ENCODE results near the gene CENPU.
"Not testable (repeated sequence)": the region's sequence is repeated elsewhere in the genome, so short reads cannot be mapped to it uniquely, and the experiment has no call there.

The CENPU gene

DNA sequence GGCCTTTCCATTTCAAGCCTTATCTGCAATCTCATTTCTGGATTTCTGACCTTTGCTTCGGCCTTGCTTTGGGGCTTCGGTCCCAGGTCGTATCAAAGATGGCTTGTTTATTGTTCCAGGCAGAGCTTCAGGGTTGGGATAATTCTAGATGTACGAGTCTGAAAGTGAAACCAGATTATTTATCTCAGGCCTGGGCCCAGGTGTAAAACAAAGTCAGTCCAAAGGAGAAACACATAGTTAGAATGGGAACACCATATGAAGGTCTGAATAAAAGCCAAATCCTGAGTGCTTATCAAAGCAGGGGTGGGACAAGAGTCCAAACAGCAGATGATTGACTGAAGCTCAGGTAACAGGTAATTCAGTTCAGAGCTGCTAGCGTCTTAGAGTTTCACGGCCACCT, 67.2 kb downstream of the CENPU start:
- DNase-seq (no peak), ATAC-seq (no peak)

DNA sequence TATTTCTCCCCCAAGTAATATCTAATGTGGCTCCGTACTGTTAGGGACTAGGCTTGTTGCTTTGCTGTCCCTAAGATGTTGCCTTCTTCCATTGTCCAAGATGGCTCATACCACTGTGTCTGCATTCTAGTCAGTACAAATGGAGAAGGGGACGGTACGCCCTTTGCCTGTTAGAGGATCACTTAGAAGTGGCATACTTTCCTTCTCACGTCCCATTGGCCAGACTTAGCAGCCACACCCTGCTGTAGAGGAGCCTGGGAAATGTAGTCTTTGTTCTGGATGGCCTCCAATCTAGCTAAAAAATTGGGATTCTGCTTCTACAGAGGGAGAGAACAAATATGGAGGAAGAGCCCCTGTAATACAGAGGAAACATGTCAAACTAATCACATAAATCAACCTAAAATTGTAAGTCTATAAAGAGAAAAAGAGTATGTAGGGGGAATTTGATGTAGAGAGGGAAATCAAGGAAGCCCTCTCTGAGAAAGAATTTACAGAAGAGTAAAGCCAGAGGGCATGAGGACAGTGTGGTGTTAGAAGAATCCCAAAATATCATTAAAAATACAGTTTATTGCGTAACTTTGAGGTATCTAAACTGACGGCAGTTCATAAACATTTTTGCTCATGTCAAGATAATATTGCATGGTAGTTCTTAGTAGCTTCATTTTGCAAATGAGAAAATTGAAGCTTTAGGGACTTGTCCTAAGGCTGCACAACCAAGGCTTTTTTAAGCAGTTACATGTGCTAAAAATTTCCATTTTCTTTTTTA, 69.3 kb downstream of the CENPU start:
- ATAC-seq (peak; percentile 36), DNase-seq (no peak)

DNA sequence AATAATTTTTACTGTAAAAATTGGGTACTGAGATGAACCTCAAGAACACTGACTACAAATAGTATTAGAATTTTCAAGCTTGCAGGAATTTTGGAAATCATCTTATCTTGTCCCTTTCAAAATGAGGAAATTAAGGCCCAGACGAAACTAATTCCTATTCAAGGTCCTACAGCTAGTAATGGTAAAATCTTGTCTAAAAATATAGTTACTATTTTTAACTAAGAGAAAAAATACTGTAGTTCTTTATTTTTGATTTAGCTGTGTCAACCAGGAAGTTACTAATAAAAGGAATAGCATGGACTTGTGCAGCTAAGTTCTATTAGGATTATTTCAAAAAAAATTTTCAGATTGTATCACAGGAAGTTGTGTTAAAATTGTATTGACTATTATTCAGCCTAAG, 71.7 kb downstream of the CENPU start:
- ATAC-seq = no peak
- DNase-seq = no peak

DNA sequence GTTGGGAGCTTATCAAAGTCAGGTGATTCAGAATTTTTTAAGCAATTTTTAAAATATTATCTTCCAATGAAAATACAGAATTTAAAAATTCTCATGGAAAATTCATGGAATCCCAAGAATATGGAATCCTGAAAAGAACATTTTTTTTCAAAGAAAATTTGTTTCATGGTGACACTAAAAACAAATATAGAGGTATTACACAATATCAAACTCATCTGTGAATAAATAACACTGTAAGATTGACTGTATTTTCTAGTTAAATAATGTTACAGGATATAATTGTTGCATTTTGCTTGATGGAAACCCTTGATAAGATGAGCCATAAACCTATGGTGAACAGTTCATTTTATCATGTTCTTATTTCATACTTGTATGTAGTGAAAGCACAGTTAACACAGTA, 72.9 kb downstream of the CENPU start:
- DNase-seq = no peak

DNA sequence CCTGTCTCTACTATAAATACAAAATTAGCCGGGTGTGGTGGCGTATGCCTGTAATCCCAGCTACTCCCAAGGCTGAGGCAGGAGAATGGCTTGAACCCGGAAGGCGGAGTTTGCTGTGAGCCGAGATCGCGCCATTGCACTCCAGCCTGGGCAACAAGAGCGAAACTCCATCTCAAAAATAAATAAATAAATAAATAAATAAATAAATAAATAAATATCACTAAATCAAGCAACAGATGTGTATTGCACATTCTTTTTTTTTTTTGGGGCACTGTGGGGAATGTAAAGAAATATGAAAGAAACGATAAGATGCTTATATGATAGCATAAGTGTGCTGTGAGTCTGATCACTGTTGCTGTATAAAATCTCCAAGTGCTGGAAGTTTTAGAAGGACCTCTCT, 76.1 kb downstream of the CENPU start:
- not testable (repeated sequence) for DNase-seq, ATAC-seq

More for the DNA sequence above, 72.9 kb downstream of the CENPU start:
- ATAC-seq = no peak

DNA sequence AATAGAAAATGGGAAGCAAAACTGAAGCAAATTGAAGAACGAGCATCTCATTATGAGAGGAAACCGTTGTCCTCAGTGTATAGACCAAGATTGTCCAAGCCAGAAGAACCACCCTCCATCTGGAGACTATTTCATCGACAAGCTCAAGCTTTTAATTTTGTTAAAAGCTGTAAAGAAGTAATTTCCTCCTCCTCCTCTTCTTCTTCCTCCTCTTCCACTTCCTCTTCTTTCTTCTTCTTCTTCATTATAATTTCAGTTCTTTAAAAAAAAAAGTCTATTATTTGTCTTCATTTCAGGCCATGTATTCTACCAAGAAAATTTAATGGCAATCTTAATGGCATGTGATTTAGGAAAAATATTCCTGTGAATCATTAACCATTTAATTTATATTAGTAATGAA, 76.8 kb downstream of the CENPU start:
- DNase-seq = no peak
- no peak for ATAC-seq

DNA sequence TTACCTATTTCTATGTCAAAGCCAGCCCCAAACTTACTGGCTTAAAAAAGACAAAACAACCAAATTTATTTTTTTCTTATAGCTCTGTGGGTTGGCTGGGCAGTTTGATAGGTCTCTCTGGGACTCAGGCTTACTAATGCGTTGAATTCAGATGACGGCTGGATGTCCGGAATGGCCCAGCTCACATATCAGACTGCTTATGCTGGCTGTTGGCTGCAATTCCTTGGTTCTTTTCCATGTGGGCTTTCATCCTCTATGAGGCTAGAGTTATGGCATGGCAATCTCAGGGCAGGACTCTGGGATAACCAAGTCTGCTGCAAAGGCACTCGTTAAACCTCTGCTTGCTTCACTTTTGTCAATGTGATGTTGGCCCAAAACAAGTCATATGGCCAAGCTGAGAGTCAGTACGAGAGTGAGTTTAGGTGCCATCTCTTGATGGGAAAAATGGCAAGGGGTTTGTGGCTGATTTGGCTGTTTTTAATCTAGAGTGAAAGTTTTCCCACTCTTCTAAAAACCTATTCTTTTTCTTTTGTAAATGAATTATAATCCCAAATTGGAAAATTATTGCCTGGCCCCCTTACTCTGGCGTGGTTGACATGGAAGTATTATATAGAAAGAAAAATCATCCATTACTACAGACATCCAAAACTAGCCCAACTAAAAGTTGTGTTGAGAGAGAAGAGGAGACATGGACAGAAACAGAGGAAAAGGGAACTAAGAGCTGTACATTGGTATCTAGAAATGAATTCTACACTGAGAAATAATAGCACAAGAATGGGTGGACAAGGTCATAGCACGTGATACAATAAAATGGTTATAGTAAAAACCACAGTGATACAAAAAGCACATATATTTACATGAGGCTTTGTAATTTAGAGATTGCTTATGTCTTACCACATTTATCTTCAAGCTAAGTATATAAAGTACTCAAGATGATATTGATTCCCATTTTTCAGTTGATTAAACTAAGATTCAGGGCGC, 77.7 kb downstream of the CENPU start:
- DNase-seq (no peak), ATAC-seq (no peak)

DNA sequence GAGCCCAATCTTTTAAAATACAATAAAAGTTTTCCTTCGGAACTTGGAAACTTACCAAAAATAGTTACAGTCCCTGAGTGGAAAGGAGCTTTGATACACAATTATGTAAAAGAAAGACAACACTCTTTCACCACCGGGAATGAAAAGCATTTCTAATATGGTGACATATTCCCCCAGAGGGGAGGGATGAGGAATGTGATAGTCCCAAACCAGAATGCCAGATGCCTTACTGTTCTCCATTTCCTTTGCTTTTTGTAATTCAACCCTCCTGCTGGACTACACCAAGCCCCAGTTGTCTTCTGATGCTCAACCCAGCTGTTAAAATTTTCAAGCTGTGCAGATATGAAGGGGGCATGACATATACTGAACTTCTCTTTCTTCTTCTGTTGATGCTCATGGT, 80.2 kb downstream of the CENPU start:
- ATAC-seq (no peak), DNase-seq (no peak)

DNA sequence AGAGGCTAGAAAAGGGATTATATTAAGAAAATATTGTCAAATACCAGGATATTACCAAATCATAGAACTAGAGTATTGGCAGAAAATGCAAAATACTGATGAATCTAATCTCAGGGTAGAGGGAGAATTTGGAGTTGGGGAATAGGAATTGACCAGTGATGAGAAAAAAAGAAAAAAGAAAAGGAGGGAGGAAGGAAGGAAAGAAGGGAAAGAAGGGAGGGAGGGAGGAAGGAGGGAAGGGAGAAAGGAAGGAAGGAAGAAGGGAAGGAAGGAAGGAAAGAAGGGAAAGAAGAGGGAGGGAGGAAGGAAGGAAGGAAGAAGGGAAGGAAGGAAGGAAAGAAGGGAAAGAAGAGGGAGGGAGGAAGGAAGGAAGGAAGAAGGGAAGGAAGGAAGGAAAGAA, 81.2 kb downstream of the CENPU start:
- not testable (repeated sequence) for DNase-seq, ATAC-seq

DNA sequence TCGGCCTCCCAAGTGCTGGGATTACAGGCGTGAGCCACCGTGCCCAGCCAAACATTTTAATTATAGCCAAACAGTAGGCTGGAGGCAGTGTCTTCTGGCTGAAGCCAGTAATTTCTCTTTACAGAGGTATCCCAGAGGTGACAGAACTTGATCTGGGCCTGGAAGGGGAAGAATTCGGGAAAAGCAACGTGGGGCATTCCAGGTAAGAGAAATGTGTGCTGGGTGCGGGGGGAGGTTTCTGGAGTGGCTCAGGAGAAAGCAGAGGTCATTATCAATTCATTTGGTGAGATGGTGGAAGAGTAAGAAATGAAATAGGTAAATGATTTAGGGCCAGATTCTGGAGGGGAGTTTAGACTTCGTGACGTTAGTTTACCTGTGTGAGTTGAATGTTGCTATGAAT, 82.0 kb downstream of the CENPU start:
- no peak for ATAC-seq
- no peak for DNase-seq

DNA sequence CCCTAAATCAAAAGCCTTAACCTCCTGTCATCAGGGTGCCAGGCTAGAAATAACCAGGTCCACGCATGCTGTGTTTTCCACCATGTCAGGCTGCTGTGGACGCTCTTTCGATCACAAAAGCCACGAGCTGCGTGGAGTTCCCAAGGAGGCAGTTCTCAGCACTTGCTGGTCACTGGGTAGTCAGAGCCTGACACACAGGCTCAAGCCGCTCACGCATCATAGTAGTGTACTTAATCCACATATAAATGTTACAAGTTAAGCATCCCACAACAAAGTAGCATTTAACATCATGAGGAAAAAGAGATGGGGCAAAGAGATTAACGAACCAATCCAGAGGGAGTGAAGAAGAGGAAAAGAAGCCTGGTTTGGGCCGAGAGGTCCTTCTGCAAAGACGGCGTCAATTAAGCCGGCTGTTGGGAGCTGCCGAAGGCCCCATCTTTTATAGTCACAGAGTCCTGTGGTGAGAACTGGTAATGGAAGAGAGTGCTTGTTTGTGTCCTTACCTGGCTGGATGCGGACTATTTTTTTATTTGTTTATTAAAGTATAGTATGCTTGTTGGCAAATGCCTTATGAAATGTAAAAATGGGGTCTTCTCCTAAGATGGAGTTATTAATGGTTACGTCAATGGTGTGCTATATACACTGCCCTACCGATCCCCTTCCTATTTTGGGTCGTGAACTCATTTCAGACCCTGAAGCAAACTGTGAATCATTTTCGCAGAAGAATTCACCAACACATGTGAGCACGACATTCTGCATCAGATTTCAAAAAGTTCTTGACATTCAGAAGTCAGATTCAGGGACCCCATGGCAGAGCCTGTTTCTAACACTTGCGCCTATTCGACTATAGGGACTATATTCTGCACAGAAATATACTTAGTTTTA, 83.7 kb downstream of the CENPU start:
- DNase-seq (peak; percentile 29), ATAC-seq (no peak)

DNA sequence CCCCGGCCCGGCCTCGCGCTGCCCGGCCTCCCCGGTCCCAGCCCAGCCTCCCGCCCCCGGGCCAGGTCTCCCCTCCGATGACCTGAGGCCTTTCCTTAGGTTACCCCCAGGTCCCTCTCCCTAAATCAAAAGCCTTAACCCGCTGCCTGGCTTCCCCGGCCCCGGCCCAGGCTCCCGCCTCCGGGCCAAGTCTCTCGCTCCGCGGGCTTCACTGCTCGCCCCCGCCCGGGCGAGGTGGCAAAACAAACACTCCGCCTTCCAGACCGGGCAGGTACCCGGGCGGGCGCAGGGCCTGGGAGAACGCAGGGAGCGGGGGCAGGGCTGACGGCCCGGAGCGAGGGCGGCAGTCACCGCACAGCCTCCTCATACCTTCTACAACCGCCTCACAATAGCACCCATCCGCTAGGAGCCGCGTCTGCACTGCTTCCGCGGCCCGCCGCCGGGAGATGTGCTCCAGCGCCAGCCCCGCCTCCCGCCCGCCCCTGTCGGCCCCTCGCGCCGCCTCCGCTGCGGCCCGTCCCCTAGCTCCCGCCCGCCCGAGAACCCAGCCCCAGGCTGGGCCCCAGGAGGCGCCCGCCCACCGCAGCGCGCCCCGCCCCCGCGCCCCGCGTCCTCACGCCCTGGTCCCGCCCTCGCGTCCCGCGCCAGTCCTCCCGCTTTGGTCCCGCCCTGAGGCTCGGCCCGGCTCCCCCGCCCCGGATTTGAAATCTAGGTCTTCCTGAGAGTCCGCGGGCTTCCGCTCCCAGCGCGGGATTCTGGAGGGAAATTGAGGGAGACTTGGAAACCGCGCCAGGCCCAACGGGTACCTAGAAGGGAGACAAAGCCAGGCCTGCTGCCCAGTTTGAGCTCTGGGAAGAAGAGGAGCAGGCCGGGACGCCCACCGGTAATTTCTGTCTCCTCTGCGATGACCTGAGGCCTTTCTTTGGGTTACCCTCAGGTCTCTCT, 84.6 kb downstream of the CENPU start, which contains the start of the genes CASP3 and PRIMPOL:
TSS of gene CASP3 (minus strand) at position 422 of the 945 bp plus-strand sequence. CDS start 10,994 bp downstream, outside the sequence.
TSS of gene PRIMPOL (plus strand) at position 713 of the 945 bp plus-strand sequence. CDS start 7,403 bp downstream, outside the sequence.
- ATAC-seq = peak; percentile 94
- peak; percentile 99 for DNase-seq

DNA sequence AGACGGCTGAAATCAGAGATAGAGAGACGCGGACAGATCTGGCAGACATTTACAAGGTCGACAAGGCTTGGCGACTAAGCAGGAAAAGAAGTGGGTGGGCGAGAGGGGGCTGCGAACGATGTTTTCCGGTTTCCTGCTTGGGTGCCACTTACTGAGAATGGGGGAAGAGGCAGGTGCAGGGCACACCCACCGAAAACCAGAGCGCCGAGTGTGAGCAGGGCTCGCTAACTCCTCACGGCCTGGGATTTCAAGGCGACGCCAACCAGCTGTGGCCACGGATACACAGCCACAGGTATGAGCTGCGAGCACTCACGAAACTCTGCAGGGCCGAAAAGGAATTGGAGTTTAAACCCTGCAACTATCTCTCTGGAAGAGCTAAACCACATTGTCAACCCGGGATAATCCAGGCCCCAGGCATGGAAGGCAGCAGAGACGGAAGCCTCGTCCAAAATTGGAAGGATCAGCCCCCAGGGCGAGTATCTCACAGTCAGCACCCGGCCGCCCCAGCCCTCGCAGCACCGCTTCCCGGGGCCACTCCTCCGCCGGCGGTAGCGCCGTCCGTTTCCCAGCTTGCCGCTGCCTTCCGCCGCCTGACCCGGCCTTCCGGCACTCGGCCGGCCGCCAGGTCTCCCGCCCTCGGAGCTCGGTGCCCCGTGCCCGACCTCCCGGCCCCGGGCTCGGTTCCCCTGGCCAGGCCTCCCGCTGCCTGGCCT, 85.4 kb downstream of the CENPU start:
- ATAC-seq = peak; percentile 16

DNA sequence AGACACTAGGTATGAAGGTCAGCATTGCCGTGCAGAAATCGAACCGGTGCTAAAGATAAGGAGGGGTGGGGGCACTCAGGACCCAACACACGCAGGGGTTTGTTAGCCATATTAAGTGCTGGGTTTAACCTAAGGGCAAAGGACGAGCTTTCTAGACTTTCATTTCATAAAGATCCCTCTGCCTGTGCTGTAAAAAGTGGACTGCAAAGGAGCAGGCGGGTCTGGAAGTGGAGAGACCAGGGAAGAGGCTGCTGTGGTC, 85.9 kb downstream of the CENPU start:
- DNase-seq = no peak
- ATAC-seq = no peak

More for the DNA sequence above, 85.4 kb downstream of the CENPU start:
- DNase-seq = peak; percentile 54

DNA sequence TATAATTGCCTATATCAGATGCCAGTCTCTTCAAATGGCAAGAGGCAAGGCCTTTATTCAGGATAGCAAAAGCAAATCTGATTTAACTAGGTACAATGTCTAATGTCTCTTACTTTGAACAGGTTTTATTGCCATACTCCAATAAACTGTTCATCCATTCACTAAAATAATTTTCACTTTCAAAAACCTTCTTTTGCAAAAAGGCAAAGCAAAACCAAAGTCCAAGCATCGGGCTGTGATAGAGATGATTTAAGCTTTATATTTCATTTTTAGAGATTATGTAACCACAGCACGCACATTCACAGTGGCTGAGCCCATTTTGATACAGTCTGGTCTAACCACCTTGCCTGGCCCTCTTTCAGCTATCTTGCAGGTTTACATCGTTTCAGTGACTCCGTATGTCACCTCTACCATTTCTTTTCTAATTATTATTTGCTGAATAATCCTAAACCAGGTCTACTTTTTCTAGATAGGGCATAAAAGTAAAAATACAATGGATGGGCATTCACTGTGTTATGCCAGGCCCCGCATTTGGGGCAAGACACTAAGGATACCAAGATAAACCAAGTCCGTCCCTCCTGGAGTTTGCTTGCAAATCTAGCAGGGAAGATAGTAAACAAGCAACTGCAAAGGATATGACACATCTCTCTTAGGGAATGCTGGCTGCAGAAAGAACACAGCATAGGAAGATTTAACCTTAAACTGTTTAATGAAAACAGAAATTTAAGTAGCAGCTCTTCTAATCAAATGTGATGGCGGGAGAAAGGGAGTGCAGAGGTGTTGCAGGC, 86.4 kb downstream of the CENPU start:
- ATAC-seq (no peak), DNase-seq (no peak)

DNA sequence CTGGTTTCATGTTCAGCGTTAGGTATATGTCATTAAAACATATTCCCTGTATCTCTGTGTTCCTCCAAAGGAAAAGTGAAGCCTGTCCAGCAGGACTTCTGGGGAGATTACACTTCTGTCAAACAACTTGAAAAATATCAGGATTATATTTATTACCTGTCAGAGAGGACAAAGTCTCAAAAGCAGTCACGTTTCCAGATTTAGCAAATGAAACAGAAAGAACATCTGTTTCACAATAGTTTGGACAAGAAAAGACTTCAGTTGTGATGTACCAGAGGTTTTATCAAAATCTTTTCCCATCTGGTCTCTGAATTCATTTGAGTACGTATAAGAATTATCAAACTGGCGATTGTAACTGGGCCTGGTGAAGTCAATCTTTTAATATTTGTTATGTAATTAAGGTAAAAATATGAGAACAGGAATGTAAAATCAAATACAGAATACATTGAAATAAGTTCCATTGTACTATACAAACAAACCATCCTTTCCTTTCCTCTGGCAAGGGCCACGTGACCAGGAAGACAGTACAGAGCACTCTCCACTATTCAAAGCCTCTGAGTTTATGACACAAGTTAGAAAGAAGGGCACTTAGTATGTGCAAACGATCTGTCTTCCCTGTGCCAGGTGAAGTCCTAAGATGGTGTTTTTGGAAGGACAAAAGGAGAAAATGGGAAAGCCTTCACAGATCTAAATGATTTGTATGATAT, 87.8 kb downstream of the CENPU start:
- DNase-seq (no peak), ATAC-seq (no peak)

DNA sequence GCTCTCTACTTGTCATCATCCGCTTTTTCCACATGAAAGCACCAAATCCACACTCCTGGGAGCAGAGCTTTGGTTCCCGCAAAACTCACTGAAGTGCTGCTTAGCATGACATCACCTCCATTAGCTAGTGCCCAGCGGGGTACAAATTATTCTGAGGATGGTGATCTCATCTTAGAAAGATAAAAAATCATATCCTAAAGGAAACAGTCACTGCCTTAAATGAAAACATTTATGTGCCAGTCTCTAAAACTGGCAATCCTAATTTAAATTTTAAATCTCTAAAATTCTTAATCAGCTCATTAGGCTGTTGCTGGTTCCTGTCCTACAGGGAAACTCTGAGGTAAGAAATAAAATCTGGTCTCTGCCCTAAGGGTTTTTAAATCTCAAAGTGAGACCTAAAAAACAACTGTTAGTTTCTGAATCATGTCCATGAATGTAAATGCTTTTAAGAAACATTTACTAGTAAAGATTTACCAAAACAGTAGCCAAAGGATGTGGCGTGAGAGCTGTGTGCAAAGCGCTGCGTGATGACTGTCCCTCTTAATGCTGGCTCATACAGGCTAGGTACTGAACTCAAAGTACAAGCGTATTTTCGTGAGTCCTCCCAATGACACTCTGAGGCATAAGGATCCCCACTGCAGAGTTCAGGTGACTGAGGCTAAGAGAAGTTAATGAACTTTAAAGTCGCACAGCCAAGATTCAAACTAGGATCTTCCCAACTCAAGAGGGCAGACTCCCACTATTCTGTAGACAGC, 89.2 kb downstream of the CENPU start:
- DNase-seq (no peak), ATAC-seq (no peak)

Measured in stimulated activated naive CD8-positive, alpha-beta T cell treated with anti-CD3 and anti-CD28 coated beads, Interleukin-15, Interleukin-2, amounts not matched to agents 100 U/mL and 50 U/mL, for 24 hours (primary cell).